CD4-positive, alpha-beta T cell treated with Interleukin-4 for 1 hour (primary cell): Measurements from ENCODE around the gene STMND1.

ENCODE experiments used
- DNase-seq, 2 donors: peaks; one replicate each; pipeline ENCODE4 v3.0.0-alpha.2; 2020 to 2022

Gene STMND1

DNA sequence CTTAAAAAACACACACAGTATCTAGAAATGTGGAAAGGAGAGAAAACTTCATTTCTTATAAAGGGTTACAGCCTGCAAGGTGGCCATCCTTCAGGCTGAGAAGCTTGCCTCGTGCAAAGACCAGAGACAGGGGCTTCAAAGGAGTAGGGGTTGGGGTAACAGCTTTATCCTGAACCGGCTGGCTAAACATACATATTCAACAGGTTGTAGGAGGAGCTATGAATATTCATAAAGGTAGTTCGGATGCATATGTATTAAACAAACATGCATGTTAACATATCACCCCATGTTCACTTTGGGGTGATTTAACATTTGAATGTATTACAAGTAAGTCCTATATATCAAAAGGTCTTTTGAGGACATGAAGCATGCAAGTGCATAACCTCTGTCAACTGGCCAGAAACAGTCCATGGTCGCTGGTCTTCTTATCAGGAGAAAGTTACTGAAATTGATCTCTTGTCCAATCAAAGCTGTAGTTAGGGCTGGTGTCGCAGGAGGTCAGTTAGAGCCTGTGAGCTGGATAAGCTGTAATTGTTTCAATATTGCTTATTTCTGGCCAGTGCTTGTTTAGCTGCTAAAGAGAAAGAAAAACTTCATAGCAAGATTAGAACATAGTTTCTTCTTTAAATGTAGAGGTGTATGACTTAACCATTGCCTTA lies 2.3 kb upstream of the STMND1 start:
- no peak for DNase-seq

DNA sequence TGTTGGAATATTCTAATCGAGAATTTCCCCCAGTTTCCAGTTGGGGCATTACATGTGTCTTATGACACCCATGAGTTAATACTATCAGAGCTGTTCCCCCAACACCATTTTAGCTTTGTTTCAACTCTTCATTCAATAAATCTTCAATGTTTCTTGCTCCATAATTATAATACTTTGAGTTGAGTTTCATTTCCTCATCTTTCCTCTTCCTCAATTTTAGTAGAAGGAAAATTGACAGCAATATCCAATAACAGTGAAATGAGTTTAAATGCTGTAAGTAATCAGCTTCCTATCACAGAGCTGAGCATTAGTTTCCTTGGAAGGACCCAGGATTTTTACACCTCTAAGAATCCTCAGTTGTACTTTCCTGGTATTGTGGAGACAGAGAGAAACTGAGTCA lies 1.0 kb upstream of the STMND1 start:
- DNase-seq = no peak

DNA sequence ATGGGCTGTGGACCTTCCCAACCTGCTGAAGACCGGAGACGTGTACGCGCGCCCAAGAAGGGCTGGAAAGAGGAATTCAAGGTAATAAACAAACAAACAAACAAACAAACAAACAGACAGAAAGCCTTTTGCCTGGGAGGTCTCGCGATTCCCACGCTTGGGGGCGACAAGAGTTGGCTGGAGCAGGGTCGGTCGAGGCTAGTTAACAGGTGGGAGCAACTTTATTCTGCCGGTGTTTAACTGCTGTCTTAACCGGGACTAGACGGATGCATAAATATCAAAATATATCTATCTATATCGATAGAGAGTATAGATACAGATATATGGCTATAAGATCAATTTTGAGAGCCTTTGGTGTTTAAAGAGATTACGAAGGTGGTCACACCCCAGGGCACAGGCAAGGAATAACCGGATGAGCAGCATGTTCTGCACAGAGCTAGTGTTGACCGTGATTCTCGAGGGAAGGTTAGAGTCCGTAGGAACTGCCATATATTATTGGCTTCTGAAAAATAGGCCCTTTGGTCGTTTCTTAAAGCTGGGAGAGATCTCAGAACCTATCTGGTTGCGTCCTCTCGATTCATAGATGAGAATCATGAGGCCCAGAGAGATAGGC lies 514 bp downstream of the STMND1 start:
- DNase-seq = no peak

DNA sequence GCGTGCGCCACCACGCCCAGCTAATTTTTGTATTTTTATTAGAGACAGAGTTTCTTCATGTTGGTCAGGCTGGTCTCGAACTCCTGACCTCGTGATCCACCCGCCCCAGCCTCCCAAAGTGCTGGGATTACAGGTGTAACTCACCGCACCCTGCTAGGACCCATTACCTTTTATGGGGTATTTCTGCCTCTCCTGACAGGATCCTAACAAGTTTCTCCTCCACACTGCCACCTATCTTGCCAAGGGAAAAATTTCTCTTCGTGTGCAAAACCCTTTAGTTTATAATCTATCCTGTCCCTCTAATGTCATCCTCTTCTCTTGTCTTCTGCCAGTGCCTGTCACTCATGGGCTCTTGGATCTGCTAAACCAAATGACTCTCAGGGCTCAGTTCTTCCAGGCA lies 1.9 kb downstream of the STMND1 start:
- no peak for DNase-seq

DNA sequence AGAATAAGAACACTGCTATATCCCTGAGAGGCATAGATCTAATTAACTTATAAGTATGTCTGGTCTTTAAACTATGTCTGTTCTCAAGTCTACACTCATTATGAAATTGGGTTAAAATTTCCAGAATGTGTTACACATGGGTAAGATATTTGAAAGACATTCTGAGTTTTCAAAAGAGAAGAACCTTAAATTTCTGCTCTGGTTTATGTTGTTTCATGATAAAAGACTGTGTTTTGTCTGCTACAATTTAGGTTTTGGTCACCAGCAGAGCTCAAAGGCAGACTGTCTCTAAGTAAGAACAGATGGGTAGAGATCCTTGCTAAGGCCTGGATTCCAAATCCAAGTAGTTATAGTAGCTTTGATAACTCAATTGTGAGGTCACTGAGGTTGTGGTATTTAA lies 6.0 kb downstream of the STMND1 start:
- no peak for DNase-seq

DNA sequence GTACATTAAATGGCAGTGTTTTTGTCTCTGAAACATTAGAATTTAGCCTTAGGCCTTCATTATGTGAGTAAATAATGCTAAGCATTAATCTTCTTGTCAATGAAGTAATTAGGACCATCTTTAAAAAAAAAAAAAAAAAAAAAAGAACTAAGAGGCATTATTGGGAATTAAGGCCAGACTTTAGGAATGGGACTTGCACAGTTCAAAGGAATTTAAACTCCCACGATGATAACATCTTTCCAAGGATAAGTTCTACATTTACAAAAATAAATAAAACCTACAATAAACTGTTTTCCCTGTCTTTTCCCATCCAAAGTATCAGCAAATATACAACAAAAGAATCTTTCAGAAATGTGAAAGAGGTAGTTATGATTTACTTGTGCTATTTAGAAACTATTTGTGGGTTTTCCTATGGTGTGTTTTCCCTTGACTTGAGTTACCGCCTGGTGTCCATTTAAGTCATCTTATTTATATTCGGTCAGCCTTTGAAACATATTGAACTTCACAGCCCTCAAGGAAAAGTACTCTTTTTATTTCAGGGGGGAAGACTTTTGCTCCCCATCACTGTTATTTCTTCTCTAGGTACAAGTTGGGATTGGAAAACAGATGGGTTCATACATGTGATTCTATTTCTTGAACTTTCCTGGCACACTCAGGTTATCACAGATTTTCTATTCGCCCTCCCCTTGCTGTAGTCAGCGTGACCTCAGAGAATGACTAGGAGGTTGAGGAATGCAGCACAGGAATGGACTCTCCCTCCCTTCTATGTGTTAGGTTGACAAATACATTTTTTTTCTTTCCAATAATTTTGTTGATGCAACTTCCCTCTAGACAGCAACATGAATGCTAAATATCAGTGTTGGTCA lies 13.6 kb downstream of the STMND1 start:
- DNase-seq = no peak

DNA sequence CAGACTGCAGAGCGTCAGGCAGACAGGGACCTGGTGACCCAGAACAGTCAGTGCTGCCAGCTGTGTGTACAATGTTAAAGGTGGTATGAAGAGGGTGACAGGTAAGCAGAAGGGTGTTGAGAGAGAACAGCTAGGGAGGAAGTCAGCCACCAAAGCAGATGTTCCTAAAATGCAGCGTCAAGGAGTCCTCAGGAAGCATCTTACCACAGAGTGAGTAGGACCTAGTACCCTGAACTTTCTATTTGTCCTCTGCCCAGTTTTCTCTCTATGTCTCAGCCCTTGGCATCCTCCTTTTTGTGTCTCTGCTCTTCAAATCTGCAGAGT lies 14.2 kb downstream of the STMND1 start:
- no peak for DNase-seq

DNA sequence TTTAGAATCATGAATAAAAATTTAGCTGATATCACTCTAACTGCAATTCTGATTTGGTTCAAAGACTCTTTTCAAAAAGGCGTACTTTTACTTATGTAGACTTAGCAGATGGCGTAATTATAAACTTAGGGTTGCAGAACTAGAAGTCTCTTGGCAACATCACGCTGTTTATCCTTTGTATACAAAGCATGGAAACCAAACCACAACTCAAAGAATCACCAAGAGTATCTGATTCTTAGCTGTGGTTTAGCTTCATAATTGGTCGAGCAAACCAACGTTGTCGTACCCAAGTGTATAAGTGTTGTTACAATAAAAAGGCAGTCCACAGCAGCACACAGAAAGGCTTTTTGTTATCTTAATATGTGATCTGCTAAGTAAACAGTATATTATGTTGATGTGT lies 18.2 kb downstream of the STMND1 start:
- no peak for DNase-seq

DNA sequence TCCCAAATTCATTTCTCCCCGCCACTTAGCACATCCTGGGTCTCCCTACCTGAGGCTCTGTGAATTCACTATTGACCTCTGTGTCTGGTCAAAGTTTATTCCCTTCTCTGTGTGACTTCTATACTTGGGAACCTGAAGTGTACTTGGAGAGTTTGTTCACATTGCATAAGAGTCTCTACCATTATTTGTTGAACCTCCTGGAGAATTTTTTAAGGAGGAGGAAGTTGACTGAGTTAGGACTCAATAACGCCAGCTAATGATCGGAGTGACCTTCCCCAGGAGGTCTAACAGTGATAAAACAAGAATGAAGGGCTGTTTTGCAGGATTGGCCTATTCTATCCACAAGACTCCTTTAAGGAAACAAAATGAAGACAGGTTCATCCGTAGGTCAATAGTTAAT lies 23.6 kb downstream of the STMND1 start:
- DNase-seq = no peak

DNA sequence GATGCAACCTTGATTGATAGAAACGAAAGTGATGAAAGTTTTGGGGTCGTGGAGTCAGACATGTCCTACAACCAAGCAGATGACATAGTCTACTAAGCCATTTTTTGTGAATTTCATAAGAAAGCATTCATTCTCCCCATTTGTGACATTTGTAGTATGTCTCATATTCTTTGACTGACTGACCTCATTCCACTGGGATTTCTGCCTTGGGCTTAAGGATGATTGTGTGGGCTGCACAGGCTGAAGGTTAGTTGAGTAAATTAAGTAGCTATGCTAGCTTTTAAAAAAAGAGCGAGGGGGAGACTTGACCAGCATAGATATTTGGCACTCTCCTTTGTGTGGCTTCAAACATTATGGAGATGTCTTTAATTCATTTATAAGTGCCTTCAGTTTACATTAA lies 28.9 kb downstream of the STMND1 start:
- no peak for DNase-seq

DNA sequence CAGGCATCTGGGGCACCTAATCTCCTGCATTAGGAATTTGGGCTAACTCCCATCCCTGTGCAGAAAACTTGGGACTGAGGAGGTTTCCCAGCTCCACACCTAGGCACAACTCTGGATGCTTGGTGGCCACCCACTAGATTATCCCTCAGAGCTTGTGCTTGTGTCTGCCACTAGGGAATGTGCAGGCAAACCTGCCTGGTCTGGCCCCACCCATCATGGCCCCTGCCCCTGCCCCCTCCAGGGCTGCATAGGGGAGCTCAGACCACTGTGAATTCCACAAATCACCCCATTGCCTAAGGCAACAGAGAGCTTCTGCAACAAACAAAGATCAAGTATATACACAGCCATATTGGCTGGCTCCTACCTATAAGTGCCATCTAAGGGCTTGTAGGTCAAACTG lies 31.1 kb downstream of the STMND1 start:
- DNase-seq = no peak

DNA sequence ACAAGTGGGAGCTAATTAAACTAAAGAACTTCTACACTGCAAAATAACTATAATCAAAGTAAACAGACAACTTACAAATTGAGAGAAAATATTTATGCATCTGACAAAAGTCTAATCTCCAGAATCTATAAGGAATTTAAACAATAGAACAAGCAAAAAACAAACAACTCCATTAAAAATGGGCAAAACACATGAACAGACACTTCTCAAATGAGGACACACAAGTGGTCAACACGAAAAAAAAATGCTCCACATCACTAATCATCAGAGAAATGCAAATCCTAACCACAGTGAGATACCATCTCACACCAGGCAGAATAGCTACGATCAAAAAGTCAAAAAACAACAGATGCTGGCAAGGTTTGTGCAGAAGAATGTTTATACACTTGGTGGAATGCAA lies 36.2 kb downstream of the STMND1 start:
- no peak for DNase-seq

DNA sequence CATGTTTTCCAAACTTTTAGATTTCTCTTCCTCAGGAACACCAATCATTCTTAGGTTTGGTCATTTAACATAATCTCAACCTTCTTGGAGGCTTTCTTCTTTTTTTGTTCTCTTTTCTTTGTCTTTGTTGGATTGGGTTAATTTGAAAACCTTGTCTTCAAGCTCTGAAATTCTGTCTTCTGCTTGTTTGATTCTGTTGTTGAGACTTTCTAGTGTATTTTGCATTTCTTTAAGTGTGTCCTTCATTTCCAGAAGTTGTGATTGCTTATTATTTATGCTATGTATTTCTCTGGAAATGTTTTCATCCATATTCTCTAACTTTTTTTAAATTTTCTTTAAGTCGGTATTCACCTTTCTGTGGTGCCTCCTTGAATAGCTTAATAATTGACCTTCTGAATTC lies 42.2 kb downstream of the STMND1 start:
- DNase-seq = no peak

DNA sequence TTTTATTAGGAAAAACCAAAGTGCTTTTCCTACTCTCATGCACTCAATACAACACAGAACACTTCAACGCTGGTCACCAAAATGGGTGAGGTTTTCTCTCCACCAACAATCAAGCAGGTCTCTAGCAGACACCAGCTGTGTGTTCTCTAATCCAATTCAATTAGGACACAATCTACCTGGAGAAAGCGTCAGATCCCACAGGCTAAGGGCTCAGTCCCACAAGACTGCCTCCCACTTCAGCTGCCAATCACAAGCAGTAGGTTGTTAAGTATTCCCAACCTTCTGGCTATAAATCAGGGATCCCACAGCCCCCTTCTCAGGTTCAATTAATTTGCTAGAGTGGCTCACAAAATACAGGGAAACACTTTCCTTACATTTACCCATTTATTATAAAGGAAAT lies 47.7 kb downstream of the STMND1 start:
- DNase-seq = no peak

DNA sequence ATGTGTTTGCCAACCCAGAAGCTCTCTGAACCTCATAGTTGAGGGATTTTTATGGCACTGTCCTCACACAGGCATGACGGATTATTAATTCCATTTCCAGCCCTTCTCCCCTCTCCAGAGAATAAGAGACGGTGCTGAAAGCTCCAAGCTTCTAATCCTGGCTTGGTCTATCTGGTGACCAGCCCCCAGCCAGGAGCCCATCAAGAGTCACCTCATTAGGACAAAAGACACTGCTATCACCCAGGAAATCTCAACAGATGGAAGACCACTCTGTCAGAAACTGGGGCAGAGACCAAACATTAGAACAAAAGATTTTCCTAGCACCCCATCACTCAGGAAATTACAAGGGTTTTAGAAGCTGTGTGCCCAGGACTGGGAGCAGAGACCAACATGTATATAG lies 48.2 kb downstream of the STMND1 start:
- no peak for DNase-seq

DNA sequence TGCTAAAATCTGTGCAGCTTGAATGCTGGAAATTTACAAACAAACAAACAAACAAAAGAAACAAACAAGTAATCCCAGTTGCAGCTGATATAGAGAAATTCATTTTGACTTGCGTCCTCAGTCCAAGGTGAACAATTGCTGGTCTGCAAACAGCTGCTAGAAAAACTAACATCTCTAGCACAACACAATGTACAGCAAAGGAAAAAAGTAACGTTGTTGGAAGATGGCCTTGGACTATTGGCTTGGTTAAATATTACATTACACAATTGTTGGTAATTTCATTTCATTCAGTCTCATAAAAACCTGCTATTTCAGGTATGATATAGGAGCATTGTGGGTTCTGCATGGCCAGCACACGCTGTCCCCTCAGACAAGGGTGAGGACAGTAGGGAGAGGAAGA lies 50.0 kb downstream of the STMND1 start:
- DNase-seq = no peak

DNA sequence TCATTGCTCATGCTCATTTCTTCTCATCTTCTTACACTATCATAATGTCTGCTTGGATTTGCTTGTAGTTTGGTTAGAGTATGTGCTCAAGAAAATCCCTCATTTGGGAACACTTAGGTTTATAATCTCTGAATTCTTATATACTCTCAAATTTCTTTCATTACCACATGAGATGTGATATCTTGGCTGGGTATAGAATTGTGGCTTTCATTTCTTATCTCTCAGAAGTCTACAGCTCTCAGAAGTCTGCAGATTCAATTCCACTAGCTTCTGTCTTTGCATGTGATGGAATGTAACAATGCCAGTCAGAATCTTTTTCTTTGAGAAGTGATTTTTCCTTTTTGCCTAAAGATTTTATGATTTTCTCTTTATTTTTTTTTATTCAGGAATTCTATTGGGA lies 50.9 kb downstream of the STMND1 start:
- no peak for DNase-seq

DNA sequence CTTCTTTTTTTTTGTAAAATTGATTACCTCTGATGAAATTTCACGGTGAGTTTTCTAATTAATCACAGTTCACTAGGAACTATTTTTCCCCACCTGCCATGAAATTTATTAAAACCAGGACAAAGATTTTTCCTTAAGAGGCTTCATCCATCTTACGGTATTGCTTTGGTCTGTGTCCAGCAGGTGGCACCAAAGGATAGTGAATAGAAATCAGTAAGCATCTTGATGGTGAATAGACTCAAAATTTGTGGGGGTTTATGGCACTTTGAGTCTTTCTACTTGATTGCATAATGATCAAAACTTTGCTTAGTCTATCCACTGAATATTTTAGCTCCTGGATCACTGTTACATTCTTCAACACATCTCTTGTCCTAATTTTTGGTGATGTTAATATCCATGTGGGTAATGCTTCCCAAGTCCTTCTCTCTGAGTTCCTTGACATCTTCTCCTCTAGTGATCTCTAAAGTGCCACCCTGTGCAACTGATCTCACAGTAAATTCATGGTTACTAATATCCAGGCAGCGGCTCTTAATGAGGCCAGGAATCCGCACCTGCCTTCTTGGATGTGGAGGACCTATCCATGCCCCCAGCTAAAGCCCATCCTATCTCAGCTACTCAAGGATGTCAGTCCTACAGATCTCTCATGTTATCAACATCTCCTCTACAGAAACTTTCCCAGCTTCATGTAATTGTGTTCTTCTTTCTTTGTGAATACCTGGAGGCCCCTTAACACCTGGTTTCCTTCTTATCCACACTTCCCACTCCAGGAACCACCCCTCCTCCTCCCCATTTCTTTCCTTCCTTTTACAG lies 54.5 kb downstream of the STMND1 start:
- peak; percentile 42 to 66 for DNase-seq

DNA sequence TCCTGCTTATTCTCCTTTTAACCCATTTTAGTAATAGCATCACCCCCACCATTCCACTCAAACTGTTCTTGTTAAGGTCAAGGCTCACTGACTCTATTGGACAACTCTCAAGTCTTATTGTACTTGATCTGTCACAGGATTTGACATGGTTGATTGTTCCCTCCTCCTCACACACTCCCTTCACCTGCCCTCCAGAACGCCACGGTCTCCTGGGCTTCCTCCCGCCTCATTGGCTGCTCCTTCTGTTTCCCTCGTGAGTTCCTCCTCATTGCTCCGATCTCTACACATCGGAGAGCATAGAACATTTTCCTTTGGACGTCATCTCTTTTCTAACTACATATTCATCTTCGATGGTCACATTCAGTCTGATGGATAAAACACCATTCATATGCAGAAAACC lies 55.1 kb downstream of the STMND1 start:
- no peak for DNase-seq

DNA sequence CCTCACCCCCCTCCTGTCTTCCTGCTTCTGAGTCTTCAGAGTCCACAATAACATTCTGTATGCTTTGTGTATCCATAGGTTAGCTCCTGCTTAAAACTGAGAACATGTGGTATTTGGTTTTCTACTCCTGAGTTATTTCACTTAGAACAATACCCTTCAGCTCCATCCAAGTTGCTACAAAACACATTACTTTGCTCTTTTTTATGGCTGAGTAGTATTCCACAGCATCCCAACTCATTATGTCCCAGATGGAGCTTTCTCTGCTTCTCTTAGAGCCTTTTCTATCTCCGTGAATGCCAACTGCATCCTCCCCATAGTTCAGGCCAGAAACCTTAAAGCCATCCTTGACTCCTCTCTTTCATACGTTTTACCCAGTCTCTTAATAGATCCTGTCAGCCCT lies 55.8 kb downstream of the STMND1 start:
- DNase-seq = no peak

DNA sequence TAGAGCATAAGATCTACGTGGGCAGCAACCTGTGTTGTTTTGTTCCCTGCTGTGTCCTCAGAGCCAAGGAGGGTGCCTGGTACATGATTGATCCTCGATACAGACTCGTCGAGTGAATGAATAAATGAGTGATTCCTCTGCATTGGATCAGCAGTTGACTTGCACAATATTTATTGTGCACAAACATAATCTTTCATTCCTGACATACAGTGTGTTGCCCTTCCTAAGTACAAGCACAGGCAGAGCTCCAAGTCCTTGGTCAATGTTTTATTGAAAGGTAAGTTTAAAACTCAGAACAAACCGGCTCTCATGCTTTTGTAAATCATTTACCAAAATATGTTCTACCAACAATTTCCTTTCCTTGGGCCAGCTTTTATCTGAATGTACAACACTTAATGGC lies 57.4 kb downstream of the STMND1 start:
- no peak for DNase-seq

DNA sequence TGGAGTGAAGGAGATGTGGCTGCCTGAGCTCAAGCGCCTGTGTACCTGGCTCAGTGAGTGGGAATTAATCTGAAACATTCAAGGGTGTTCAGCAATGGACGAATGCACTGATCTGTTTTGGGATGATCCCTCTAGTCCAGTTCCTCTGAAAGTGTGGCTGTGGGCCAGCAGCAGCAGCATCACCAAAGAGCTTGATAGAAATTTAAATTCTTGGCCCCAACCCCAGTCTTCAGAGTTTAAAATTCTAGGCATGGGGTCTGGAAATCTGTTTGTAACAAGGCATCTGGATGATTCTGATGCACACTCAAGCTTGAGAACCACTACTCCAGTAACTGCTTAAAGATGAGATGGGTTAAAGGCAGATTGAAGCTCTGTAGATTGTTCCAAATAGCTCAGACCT lies 59.2 kb downstream of the STMND1 start:
- no peak for DNase-seq

DNA sequence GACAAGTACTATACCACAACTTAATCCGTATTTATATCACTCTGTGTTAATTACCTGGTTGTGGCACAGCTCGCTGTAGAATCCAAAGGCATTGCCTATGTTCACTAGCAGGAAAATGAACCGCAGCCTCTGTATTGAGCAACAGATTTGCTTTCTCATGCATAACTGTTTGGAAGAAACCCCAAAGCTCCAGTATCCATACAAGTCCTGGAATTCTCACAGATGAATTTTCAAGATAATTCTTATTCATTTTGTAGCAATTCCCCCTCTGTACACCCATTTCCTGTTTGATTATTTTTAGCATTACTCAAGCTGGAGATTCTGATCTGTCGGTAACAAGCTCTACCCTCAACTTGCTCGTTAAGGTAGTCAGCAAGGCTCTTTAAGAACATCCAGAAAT lies 63.5 kb downstream of the STMND1 start:
- DNase-seq = no peak
